K562 (cell line): ENCODE results near the gene CPT1C. TPM values are rescaled to one million over a fixed set of nuclear protein-coding genes. Genes with fewer than 3 reads are reported as not detected.

Source experiments
- ATF3 ChIP-seq, 2 experiments: fragments of 450-650 bp in 1 of 2; sonication (generic) in 1 of 2; formaldehyde crosslinking in 1 of 2; IDR thresholded peaks in 1 of 2; conservative IDR thresholded peaks in 1 of 2; 2 replicates each; pipeline versions ENCODE4 v1.6.1 to v1.8.1; 2016 to 2023; ENCODE audit warnings: mild to moderate bottlenecking in 2 of 2, moderate library complexity in 2 of 2, inconsistent platforms in 1 of 2, missing genetic modification reagents in 1 of 2
- ATF4 ChIP-seq: fragments of 450-650 bp; formaldehyde crosslinking; IDR thresholded peaks from 2 replicates; pipeline ENCODE4 v1.4.0; 2022; ENCODE audit warnings: mild to moderate bottlenecking, moderate library complexity
- CBFA2T3 ChIP-seq: fragments of 450-650 bp; IDR thresholded peaks from 2 replicates; pipeline ENCODE4 v1.6.1; 2017
- CBX3 ChIP-seq, 2 experiments: IDR thresholded peaks; 1 replicate in 1 of 2; 2 replicates in 1 of 2; pipeline ENCODE4 v1.6.1; 2012; ENCODE audit warnings: inconsistent platforms in 2 of 2, low read length in 2 of 2, borderline replicate concordance in 1 of 2, control low read depth in 1 of 2
- CBX8 ChIP-seq: fragments of 200-600 bp; sonication (generic); IDR thresholded peaks from 2 replicates; pipeline ENCODE4 v1.6.1; 2012; ENCODE audit warnings: borderline replicate concordance, mixed run types, low read depth, mild to moderate bottlenecking, moderate library complexity, mixed read lengths, low read length, control low read depth, inconsistent platforms; ENCODE audit not compliant: poor library complexity, severe bottlenecking; ENCODE audit errors: extremely low read depth
- EP300 ChIP-seq: IDR thresholded peaks from 2 replicates; pipeline ENCODE4 v1.6.1; 2012; ENCODE audit warnings: low read length, improper control_type of control experiment
- ETV5 ChIP-seq: sonication (generic); formaldehyde crosslinking; IDR thresholded peaks from 2 replicates; pipeline ENCODE4 v1.4.0; 2020; ENCODE audit warnings: low read depth, mild to moderate bottlenecking, missing genetic modification reagents
- GABPA ChIP-seq: fragments of 200-800 bp; sonication (Bioruptor generic); conservative IDR thresholded peaks from 2 replicates; pipeline ENCODE4 v1.6.1; 2016; ENCODE audit warnings: low read depth, missing genetic modification characterization, missing compliant biosample characterization
- GTF2E2 ChIP-seq: fragments of 200-800 bp; sonication (Bioruptor generic); IDR thresholded peaks from 2 replicates; pipeline ENCODE4 v1.6.1; 2016; ENCODE audit warnings: missing genetic modification characterization, missing compliant biosample characterization
- KAT2B ChIP-seq: IDR thresholded peaks from one replicate; pipeline ENCODE4 v1.6.1; 2012; ENCODE audit warnings: low read depth, mild to moderate bottlenecking, control low read depth, inconsistent platforms, low read length, moderate library complexity
- MAX ChIP-seq: sonication (generic); formaldehyde crosslinking; IDR thresholded peaks from 2 replicates; pipeline ENCODE4 v1.9.0; 2022; ENCODE audit warnings: mild to moderate bottlenecking, missing genetic modification reagents
- MEIS2 ChIP-seq: fragments of 450-650 bp; IDR thresholded peaks from 2 replicates; pipeline ENCODE4 v1.6.1; 2014; ENCODE audit warnings: mild to moderate bottlenecking; ENCODE audit not compliant: partially characterized antibody
- MTA1 ChIP-seq: fragments of 450-650 bp; IDR thresholded peaks from 2 replicates; pipeline ENCODE4 v1.6.1; 2017; ENCODE audit warnings: borderline replicate concordance
- NFRKB ChIP-seq: fragments of 450-650 bp; IDR thresholded peaks from 2 replicates; pipeline ENCODE4 v1.6.1; 2016; ENCODE audit warnings: low read depth
- PHF8 ChIP-seq: fragments of 200-600 bp; sonication (generic); IDR thresholded peaks from 2 replicates; pipeline ENCODE4 v1.6.1; 2012; ENCODE audit warnings: mixed run types, mild to moderate bottlenecking, inconsistent platforms, low read length, moderate library complexity, borderline replicate concordance
- POLR3A ChIP-seq: IDR thresholded peaks from 2 replicates; pipeline ENCODE4 v1.6.1; 2011; ENCODE audit warnings: borderline replicate concordance, mild to moderate bottlenecking, moderate library complexity; ENCODE audit not compliant: insufficient read length, insufficient read depth; ENCODE audit errors: extremely low read depth
- RBFOX2 ChIP-seq: fragments of 200-400 bp; formaldehyde crosslinking; IDR thresholded peaks from 2 replicates; pipeline ENCODE4 v1.6.1; 2017; ENCODE audit warnings: low read depth, mild to moderate bottlenecking, low read length, moderate library complexity
- SETDB1 ChIP-seq: IDR thresholded peaks from one replicate; pipeline ENCODE4 v1.6.1; 2012; ENCODE audit warnings: low read length, control low read depth, inconsistent platforms
- SMARCA4 ChIP-seq: fragments of 450-650 bp; IDR thresholded peaks from 2 replicates; pipeline ENCODE4 v1.6.1; 2016
- SNRNP70 ChIP-seq: fragments of 200-400 bp; formaldehyde crosslinking; optimal IDR thresholded peaks from 2 replicates; pipeline ENCODE3; 2017; ENCODE audit warnings: low read depth, low read length
- TCF3 ChIP-seq: sonication (generic); formaldehyde crosslinking; IDR thresholded peaks from 2 replicates; pipeline ENCODE4 v1.4.0; 2020; ENCODE audit warnings: mild to moderate bottlenecking, missing genetic modification reagents
- ZKSCAN8 ChIP-seq: fragments of 200-800 bp; sonication (Bioruptor generic); IDR thresholded peaks from 2 replicates; pipeline ENCODE4 v1.6.1; 2016; ENCODE audit warnings: missing genetic modification characterization, missing compliant biosample characterization
- ZNF175 ChIP-seq: fragments of 200-800 bp; sonication (Bioruptor generic); IDR thresholded peaks from 2 replicates; pipeline ENCODE4 v1.6.1; 2016; ENCODE audit warnings: low read depth, mild to moderate bottlenecking, missing genetic modification characterization, missing compliant biosample characterization
- polyA plus RNA-seq, 8 experiments: library from polyadenylated mRNA; depleted of rRNA in 4 of 8; stranded (reverse) in 5 of 8; unstranded in 3 of 8; fragments of >200 nt; fragmentation: Nextera tagmentation in 2 of 8; fragmentation: Illumina TruSeq in 1 of 8; extraction: Ambion mirVana in 2 of 8; extraction: Trizol in 1 of 8; gene quantifications; 2 replicates each; pipeline versions ENCODE4 v1.2.1 to v1.2.3, GENCODE V29; 2011 to 2014; ENCODE audit warnings: inconsistent platforms in 1 of 8, missing spikeins in 1 of 8
- total RNA-seq, 7 experiments: library from RNA; depleted of rRNA in 6 of 7; stranded (reverse); fragments of >200 nt in 6 of 7; fragmentation: Illumina TruSeq in 2 of 7; extraction: Trizol in 2 of 7; gene quantifications; 2 replicates each; pipeline versions ENCODE4 v1.2.1 to v1.2.3, GENCODE V29; 2011 to 2021; ENCODE audit warnings: low replicate concordance in 1 of 7
- TF ChIP-seq, protein P1 (sequence below): sonication (generic); formaldehyde crosslinking; IDR thresholded peaks from 2 replicates; pipeline ENCODE4 v1.4.0; 2020; ENCODE audit warnings: mild to moderate bottlenecking, missing genetic modification reagents

CPT1C gene
- total and polyA plus RNA-seq, 9 of the 15 experiments (the other 6 are each of a cell fraction or from before 2014, with no cell fraction given), result 1.9 to 12.3 (median 3.0) TPM

GRCh38 chr19:49710372-49710951, 19.5 kb downstream of the CPT1C start (continued):
- TF ChIP-seq, protein P1, sequence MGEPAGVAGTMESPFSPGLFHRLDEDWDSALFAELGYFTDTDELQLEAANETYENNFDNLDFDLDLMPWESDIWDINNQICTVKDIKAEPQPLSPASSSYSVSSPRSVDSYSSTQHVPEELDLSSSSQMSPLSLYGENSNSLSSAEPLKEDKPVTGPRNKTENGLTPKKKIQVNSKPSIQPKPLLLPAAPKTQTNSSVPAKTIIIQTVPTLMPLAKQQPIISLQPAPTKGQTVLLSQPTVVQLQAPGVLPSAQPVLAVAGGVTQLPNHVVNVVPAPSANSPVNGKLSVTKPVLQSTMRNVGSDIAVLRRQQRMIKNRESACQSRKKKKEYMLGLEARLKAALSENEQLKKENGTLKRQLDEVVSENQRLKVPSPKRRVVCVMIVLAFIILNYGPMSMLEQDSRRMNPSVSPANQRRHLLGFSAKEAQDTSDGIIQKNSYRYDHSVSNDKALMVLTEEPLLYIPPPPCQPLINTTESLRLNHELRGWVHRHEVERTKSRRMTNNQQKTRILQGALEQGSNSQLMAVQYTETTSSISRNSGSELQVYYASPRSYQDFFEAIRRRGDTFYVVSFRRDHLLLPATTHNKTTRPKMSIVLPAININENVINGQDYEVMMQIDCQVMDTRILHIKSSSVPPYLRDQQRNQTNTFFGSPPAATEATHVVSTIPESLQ, result peak; percentile 70; the same call in 1 of the 2 replicates
- peak; percentile 34 for TF ChIP-seq MEIS2
- peak; percentile 57; the same call in 1 of the 2 replicates for TF ChIP-seq NFRKB
- TF ChIP-seq EP300, result peak; percentile 8; the same call in 1 of the 2 replicates
- peak; percentile 35; the same call in 1 of the 2 replicates for TF ChIP-seq ETV5
- no peak for TF ChIP-seq CBX8
- 0 out of 2 replicates have a peak, but pooled peaks have one; percentile 20 for TF ChIP-seq RBFOX2
- no peak for TF ChIP-seq MTA1
- TF ChIP-seq SETDB1, result no peak
- no peak for TF ChIP-seq PHF8
- no peak for TF ChIP-seq ATF4 (CRISPR knock-in tag)
- peak; percentile 56 for TF ChIP-seq ATF3 (IDR thresholded peaks at IDR 0.05)
- TF ChIP-seq ATF3 (CRISPR knock-in tag; conservative IDR thresholded peaks at IDR 0.05), result no peak
- no peak for TF ChIP-seq ZKSCAN8 (CRISPR knock-in tag)
- 0 out of 2 replicates have a peak, but pooled peaks have one; percentile 35 for TF ChIP-seq GTF2E2 (tag)
- TF ChIP-seq KAT2B, result no peak
- TF ChIP-seq TCF3 (CRISPR knock-in tag), result peak; percentile 24; the same call in 1 of the 2 replicates
- no peak for TF ChIP-seq SNRNP70
- TF ChIP-seq POLR3A, result no peak
- TF ChIP-seq MAX (CRISPR knock-in tag), result peak; percentile 13; the same call in 1 of the 2 replicates
- no peak for TF ChIP-seq GABPA (tag)
- peak; percentile 34 for TF ChIP-seq CBFA2T3
- TF ChIP-seq CBX3 (IDR thresholded peaks at IDR 0.05; ENCODE audit: borderline replicate concordance in 1 of 2, low read length in 2 of 2), result 0 out of 3 replicates have a peak, but pooled peaks of 1 of the 2 experiments have one; percentile 38
- TF ChIP-seq ZNF175 (CRISPR knock-in tag), result 0 out of 2 replicates have a peak, but pooled peaks have one; percentile 22
- TF ChIP-seq SMARCA4, result 0 out of 2 replicates have a peak, but pooled peaks have one; percentile 12
